ENCODE measurements around the gene SCML1.

The SCML1 gene

GRCh38 chrX:17692709-17693346, 44.5 kb upstream of the SCML1 start:
- Histone ChIP-seq H3K4me3 (ENCODE audit: low read length, poor library complexity, severe bottlenecking) (no peak overlapping the region), H2AFZ (ENCODE audit: low read length) (no peak overlapping the region), H3K4me2 (ENCODE audit: low read depth, low read length, poor library complexity, severe bottlenecking) (no peak overlapping the region), H4K20me1 (ENCODE audit: insufficient read depth, low read length, poor library complexity, severe bottlenecking) (no peaks in the 10 kb centered on the region), H3K9me2 (replicated peaks; ENCODE audit: low read depth, low read length) (no peaks in the 10 kb centered on the region), H3K9ac (ENCODE audit: low read depth, low read length, poor library complexity, severe bottlenecking) (no peak overlapping the region), H3K79me2 (ENCODE audit: insufficient read depth, low read length) (no peaks in the 10 kb centered on the region), H3K27me3 (ENCODE audit: insufficient read depth, low read length, poor library complexity, severe bottlenecking) (no peaks in the 10 kb centered on the region), H3K4me1 (ENCODE audit: insufficient read depth, low read length, poor library complexity, severe bottlenecking) (no peaks in the 10 kb centered on the region), H3F3A (ENCODE audit: low read depth) (no peaks in the 10 kb centered on the region), H3K9me3 (ENCODE audit: insufficient read depth, low read depth, low read length) (no peaks in the 10 kb centered on the region), H3K36me3 (ENCODE audit: insufficient read depth, low read length) (no peaks in the 10 kb centered on the region)
- TF ChIP-seq EZH2phosphoT487 (IDR thresholded peaks at IDR 0.05; ENCODE audit: borderline replicate concordance) (no peak), CTCF (conservative IDR thresholded peaks at IDR 0.05; ENCODE audit: low read length) (no peak)

GRCh38 chrX:17697191-17697590, 40.1 kb upstream of the SCML1 start:
- Histone ChIP-seq H3K4me3 (ENCODE audit: low read length, poor library complexity, severe bottlenecking) (no peak overlapping the region), H3K36me3 (ENCODE audit: insufficient read depth, low read length) (no peaks in the 10 kb centered on the region), H2AFZ (ENCODE audit: low read length) (no peak overlapping the region), H3K79me2 (ENCODE audit: insufficient read depth, low read length) (no peaks in the 10 kb centered on the region), H3K4me2 (ENCODE audit: low read depth, low read length, poor library complexity, severe bottlenecking) (no peak overlapping the region), H4K20me1 (ENCODE audit: insufficient read depth, low read length, poor library complexity, severe bottlenecking) (no peaks in the 10 kb centered on the region), H3K27me3 (ENCODE audit: insufficient read depth, low read length, poor library complexity, severe bottlenecking) (no peaks in the 10 kb centered on the region), H3K9me2 (replicated peaks; ENCODE audit: low read depth, low read length) (no peaks in the 10 kb centered on the region), H3K9ac (ENCODE audit: low read depth, low read length, poor library complexity, severe bottlenecking) (no peak overlapping the region), H3K9me3 (ENCODE audit: insufficient read depth, low read depth, low read length) (no peaks in the 10 kb centered on the region), H3K4me1 (ENCODE audit: insufficient read depth, low read length, poor library complexity, severe bottlenecking) (no peaks in the 10 kb centered on the region), H3F3A (ENCODE audit: low read depth) (no peaks in the 10 kb centered on the region)
- no peak for TF ChIP-seq CTCF (conservative IDR thresholded peaks at IDR 0.05; ENCODE audit: low read length)
- no peak for TF ChIP-seq EZH2phosphoT487 (IDR thresholded peaks at IDR 0.05; ENCODE audit: borderline replicate concordance)

- Histone ChIP-seq H3K4me3 (ENCODE audit: low read length, poor library complexity, severe bottlenecking) (no peak overlapping the region), H3K36me3 (ENCODE audit: insufficient read depth, low read length) (no peaks in the 10 kb centered on the region), H3K79me2 (ENCODE audit: insufficient read depth, low read length) (no peaks in the 10 kb centered on the region), H3K9ac (ENCODE audit: low read depth, low read length, poor library complexity, severe bottlenecking) (no peak overlapping the region), H3K9me2 (replicated peaks; ENCODE audit: low read depth, low read length) (no peaks in the 10 kb centered on the region), H3K27me3 (ENCODE audit: insufficient read depth, low read length, poor library complexity, severe bottlenecking) (no peaks in the 10 kb centered on the region), H3K4me2 (ENCODE audit: low read depth, low read length, poor library complexity, severe bottlenecking) (no peak overlapping the region), H3K9me3 (ENCODE audit: insufficient read depth, low read depth, low read length) (no peaks in the 10 kb centered on the region), H3K4me1 (ENCODE audit: insufficient read depth, low read length, poor library complexity, severe bottlenecking) (no peaks in the 10 kb centered on the region), H3F3A (ENCODE audit: low read depth) (no peaks in the 10 kb centered on the region), H2AFZ (ENCODE audit: low read length) (no peak overlapping the region), H4K20me1 (ENCODE audit: insufficient read depth, low read length, poor library complexity, severe bottlenecking) (no peaks in the 10 kb centered on the region)
- no peak for TF ChIP-seq EZH2phosphoT487 (IDR thresholded peaks at IDR 0.05; ENCODE audit: borderline replicate concordance)
- no peak for TF ChIP-seq CTCF (conservative IDR thresholded peaks at IDR 0.05; ENCODE audit: low read length)
These were observed 36.3 kb upstream of the SCML1 start for GRCh38 chrX:17700976-17701375.
